ENCODE data around the gene KCNMB2. TPM values are rescaled to one million over a fixed set of nuclear protein-coding genes. Genes with fewer than 3 reads are reported as not detected.

KCNMB2 gene
- under 1 TPM in 1 of 4 donors, not detected in 3; 0.82 TPM for total RNA-seq

DNA sequence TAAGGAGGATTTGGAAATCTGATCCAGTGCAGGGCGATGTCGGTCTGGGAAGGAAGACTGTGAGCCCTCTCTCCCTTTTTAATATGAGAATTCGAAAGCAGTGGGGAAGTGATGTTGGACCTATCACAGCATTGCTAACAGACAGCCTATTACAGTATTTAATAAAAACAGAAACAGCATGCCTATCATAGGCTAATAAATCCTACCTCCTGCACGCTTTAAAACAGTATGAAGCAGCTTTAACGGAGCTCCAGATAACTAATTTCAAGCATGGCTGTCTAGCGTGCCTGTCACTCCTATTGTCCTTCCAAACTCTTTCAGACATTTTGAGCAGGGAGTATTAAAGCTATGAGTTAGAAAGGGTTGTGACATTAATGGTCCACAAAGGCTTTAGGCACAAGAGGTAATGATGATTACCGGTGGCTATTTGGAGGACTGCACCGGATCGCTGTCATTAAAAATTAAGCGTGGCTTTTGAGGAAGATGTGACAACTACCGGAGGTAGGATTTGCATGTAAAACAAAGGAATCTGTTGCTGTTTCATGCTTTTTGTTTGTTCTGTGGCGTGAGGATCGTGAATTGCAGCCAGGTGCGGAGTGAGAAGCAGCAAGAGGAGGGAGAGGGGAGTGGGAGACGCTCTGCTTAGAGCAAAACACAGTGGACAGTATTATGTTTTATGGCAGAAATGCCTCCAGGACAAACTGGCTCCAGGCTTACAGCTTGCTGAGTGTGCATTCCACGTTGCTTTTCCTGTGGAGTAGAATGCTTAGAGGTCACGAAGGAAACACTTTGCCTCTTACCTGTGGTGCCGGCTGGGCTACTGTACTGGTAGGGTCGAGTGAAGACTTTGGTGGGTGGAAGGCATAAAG, at the start of gene KCNMB2:
TSS of gene KCNMB2 (plus strand) at position 226 of the 869 bp plus-strand sequence.
- intact Hi-C loops (cut with DNase I; ENCODE audit: low total_unique reads), result no loop called here
- DNase-seq, result no peak
- in situ Hi-C loops (cut with MboI; ENCODE audit: low pct_ligation_motif_present in 1 of 4, low pct_unique_long_range_greater_than_20kb in 1 of 4, low sequenced_read_pairs in 3 of 4), result no loop called here
- H3K4me3 ChIP-seq, result peak within 1 kb of the TSS; percentile 6 to 35 (median 16)
- H3K27me3 ChIP-seq, result no peaks in the 10 kb centered on the region
- WGBS, 2 donors (ENCODE audit: low coverage in 1 of 2), result 12 to 16% methylated on average over 14 to 19 of the region's 19 CpGs
- H3K36me3 ChIP-seq, result no peaks in the 10 kb centered on the region
- H3K9me3 ChIP-seq, result no peaks in the 10 kb centered on the region
- no peak for TF ChIP-seq EP300 (IDR thresholded peaks at IDR 0.05; ENCODE audit: low read depth)
- TF ChIP-seq, protein P1, sequence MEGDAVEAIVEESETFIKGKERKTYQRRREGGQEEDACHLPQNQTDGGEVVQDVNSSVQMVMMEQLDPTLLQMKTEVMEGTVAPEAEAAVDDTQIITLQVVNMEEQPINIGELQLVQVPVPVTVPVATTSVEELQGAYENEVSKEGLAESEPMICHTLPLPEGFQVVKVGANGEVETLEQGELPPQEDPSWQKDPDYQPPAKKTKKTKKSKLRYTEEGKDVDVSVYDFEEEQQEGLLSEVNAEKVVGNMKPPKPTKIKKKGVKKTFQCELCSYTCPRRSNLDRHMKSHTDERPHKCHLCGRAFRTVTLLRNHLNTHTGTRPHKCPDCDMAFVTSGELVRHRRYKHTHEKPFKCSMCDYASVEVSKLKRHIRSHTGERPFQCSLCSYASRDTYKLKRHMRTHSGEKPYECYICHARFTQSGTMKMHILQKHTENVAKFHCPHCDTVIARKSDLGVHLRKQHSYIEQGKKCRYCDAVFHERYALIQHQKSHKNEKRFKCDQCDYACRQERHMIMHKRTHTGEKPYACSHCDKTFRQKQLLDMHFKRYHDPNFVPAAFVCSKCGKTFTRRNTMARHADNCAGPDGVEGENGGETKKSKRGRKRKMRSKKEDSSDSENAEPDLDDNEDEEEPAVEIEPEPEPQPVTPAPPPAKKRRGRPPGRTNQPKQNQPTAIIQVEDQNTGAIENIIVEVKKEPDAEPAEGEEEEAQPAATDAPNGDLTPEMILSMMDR (IDR thresholded peaks at IDR 0.05), result no peak
- no peak for TF ChIP-seq POLR2A (IDR thresholded peaks at IDR 0.05)
- no peak for TF ChIP-seq POLR2AphosphoS5 (IDR thresholded peaks at IDR 0.05)
- H3K27ac ChIP-seq, result no peak within 1 kb of the TSS
- peaks cover 0 to 22% (median 9%) of the 10 kb centered on the region in 4 donors for H3K4me1 ChIP-seq

DNA sequence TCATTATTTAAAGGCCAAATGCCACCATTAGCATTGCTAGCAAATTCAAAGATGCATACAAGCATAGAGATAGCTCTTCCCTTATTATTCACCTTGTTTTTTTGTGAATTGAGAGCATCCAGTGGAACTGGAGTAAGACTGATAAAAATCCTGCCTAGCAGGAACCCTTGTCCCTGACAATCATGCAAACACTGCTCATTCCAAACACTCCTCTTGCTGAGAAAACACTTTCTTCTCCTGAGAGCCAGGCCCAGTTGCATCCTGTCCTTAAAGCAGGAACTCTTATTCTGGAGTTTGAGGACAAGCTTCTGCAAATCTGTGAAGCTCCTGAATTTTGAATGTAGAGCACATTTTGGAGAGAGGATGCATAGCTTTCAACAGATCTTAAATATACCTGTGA, 49.3 kb upstream of the KCNMB2 start:
- H3K4me3 ChIP-seq, result no peak overlapping the region
- no peak for DNase-seq
- in situ Hi-C loops (cut with MboI; ENCODE audit: low pct_ligation_motif_present in 1 of 4, low pct_unique_long_range_greater_than_20kb in 1 of 4, low sequenced_read_pairs in 3 of 4) (no loop called here), intact Hi-C loops (cut with DNase I; ENCODE audit: low total_unique reads) (no loop called here)
- TF ChIP-seq EP300 (IDR thresholded peaks at IDR 0.05; ENCODE audit: low read depth) (no peak), POLR2A (IDR thresholded peaks at IDR 0.05) (no peak), POLR2AphosphoS5 (IDR thresholded peaks at IDR 0.05) (no peak)
- TF ChIP-seq, protein P1 (IDR thresholded peaks at IDR 0.05), result no peak
- H3K4me1 ChIP-seq, result no peaks in the 10 kb centered on the region
- no peaks in the 10 kb centered on the region for H3K27me3 ChIP-seq
- H3K9me3 ChIP-seq, result no peaks in the 10 kb centered on the region
- H3K27ac ChIP-seq, result no peak overlapping the region
- no peaks in the 10 kb centered on the region for H3K36me3 ChIP-seq

DNA sequence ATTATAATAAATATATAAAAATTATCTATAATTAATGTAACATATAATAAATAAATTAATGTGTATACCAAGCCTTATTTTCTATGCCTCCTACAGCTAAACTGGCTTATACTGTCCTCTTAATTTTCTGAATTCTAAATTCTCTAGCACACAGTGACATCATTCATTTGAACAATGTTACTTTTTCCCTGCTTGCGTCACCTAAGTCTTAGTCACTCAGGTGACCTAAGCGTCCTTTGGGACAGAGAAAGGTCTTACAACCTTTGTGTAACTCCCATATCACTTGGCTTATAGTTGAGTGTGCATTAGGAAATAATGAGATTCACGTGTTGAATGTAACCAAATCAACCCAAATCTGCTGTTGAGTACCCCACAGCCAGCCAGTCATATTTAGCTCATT, 48.5 kb upstream of the KCNMB2 start:
- no peak for DNase-seq
- no peaks in the 10 kb centered on the region for H3K36me3 ChIP-seq
- 88 to 93% methylated on average over 3 of the region's 3 CpGs for WGBS, 2 donors (ENCODE audit: low coverage in 1 of 2)
- H3K27ac ChIP-seq, result no peak overlapping the region
- intact Hi-C loops (cut with DNase I; ENCODE audit: low total_unique reads), result no loop called here
- TF ChIP-seq POLR2A (IDR thresholded peaks at IDR 0.05) (no peak), POLR2AphosphoS5 (IDR thresholded peaks at IDR 0.05) (no peak), EP300 (IDR thresholded peaks at IDR 0.05; ENCODE audit: low read depth) (no peak)
- TF ChIP-seq, protein P1 (IDR thresholded peaks at IDR 0.05), result no peak
- no peaks in the 10 kb centered on the region for H3K4me1 ChIP-seq
- in situ Hi-C loops (cut with MboI; ENCODE audit: low pct_ligation_motif_present in 1 of 4, low pct_unique_long_range_greater_than_20kb in 1 of 4, low sequenced_read_pairs in 3 of 4), result no loop called here
- no peak overlapping the region for H3K4me3 ChIP-seq
- H3K27me3 ChIP-seq, result no peaks in the 10 kb centered on the region
- H3K9me3 ChIP-seq, result no peaks in the 10 kb centered on the region

DNA sequence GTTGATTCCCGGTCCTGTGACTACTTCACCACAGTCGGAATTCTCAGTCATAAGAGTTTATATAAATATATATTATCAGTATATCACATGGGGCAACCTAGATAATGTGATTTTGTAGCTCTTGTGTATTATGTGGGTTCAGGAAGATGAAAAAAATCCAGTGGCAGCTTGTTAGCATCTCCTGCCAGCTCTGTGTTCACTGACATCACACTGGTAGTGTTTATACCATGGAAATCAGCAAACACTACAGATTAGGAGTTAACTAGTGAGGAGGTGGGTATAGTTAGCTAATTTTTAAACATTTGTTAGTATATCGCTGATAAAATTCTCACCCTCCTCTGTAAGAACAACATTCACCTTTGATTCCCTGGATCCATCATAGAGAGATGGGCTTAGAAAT, 44.5 kb upstream of the KCNMB2 start:
- Histone ChIP-seq H3K4me1 (no peaks in the 10 kb centered on the region), H3K27ac (no peak overlapping the region), H3K36me3 (no peaks in the 10 kb centered on the region), H3K9me3 (no peaks in the 10 kb centered on the region), H3K27me3 (no peaks in the 10 kb centered on the region), H3K4me3 (no peak overlapping the region)
- intact Hi-C loops (cut with DNase I; ENCODE audit: low total_unique reads) (no loop called here), in situ Hi-C loops (cut with MboI; ENCODE audit: low pct_ligation_motif_present in 1 of 4, low pct_unique_long_range_greater_than_20kb in 1 of 4, low sequenced_read_pairs in 3 of 4) (no loop called here)
- no peak for DNase-seq
- 85 to 100% methylated on average over 1 to 3 of the region's 3 CpGs for WGBS, 2 donors (ENCODE audit: low coverage in 1 of 2)
- TF ChIP-seq POLR2A (IDR thresholded peaks at IDR 0.05), result no peak
- TF ChIP-seq POLR2AphosphoS5 (IDR thresholded peaks at IDR 0.05), result no peak
- TF ChIP-seq EP300 (IDR thresholded peaks at IDR 0.05; ENCODE audit: low read depth), result no peak
- TF ChIP-seq, protein P1 (IDR thresholded peaks at IDR 0.05), result no peak

All from transverse colon (tissue), 4 donors.